Esophagus muscularis mucosa (tissue), 3 donors: ENCODE results near the gene FGF14.

Source experiments
- CTCF ChIP-seq, 3 experiments: fragments of 200-600 bp in 2 of 3; fragments of 450-650 bp in 1 of 3; sonication (generic) in 2 of 3; IDR thresholded peaks; one replicate each; pipeline ENCODE4 v1.5.1; 2017 to 2019; ENCODE audit warnings: antibody characterized with exemption in 3 of 3, mild to moderate bottlenecking in 2 of 3, moderate library complexity in 1 of 3
- POLR2A ChIP-seq: fragments of 450-650 bp; IDR thresholded peaks from one replicate; pipeline ENCODE4 v1.6.1; 2017; ENCODE audit warnings: antibody characterized with exemption, moderate library complexity, mild to moderate bottlenecking, low read depth

GRCh38 chr13:102302534-102302933 lies 99.3 kb downstream of the FGF14 start:
- TF ChIP-seq POLR2A = no peak
- no peak for TF ChIP-seq CTCF (IDR thresholded peaks at IDR 0.05)
